Measurements from ENCODE around the gene ROR1.

ROR1 gene

GRCh38 chr1:63795455-63795854 lies 21.6 kb downstream of the ROR1 start:
- DNase-seq (ENCODE audit: low spot score), result no peak
- TF ChIP-seq CTCF (IDR thresholded peaks at IDR 0.05; ENCODE audit: borderline replicate concordance, control extremely low read depth, extremely low read depth, insufficient read depth, missing control alignments), result no peak
- in situ Hi-C loops (cut with MboI; ENCODE audit: low sequenced_read_pairs, unreplicated experiment), result no loop called here

GRCh38 chr1:63797056-63797726 lies 23.4 kb downstream of the ROR1 start:
- in situ Hi-C loops (cut with MboI; ENCODE audit: low sequenced_read_pairs, unreplicated experiment), result no loop called here
- no peak for TF ChIP-seq CTCF (IDR thresholded peaks at IDR 0.05; ENCODE audit: borderline replicate concordance, control extremely low read depth, extremely low read depth, insufficient read depth, missing control alignments)
- DNase-seq (ENCODE audit: low spot score), result no peak

GRCh38 chr1:63798284-63798683 lies 24.5 kb downstream of the ROR1 start:
- no peak for TF ChIP-seq CTCF (IDR thresholded peaks at IDR 0.05; ENCODE audit: borderline replicate concordance, control extremely low read depth, extremely low read depth, insufficient read depth, missing control alignments)
- in situ Hi-C loops (cut with MboI; ENCODE audit: low sequenced_read_pairs, unreplicated experiment), result no loop called here
- no peak for DNase-seq (ENCODE audit: low spot score)

GRCh38 chr1:63799307-63799706 lies 25.5 kb downstream of the ROR1 start:
- DNase-seq (ENCODE audit: low spot score), result no peak
- no peak for TF ChIP-seq CTCF (IDR thresholded peaks at IDR 0.05; ENCODE audit: borderline replicate concordance, control extremely low read depth, extremely low read depth, insufficient read depth, missing control alignments)
- in situ Hi-C loops (cut with MboI; ENCODE audit: low sequenced_read_pairs, unreplicated experiment), result no loop called here

- DNase-seq (ENCODE audit: low spot score), result no peak
- in situ Hi-C loops (cut with MboI; ENCODE audit: low sequenced_read_pairs, unreplicated experiment), result no loop called here
- no peak for TF ChIP-seq CTCF (IDR thresholded peaks at IDR 0.05; ENCODE audit: borderline replicate concordance, control extremely low read depth, extremely low read depth, insufficient read depth, missing control alignments)
Observed at GRCh38 chr1:63799820-63800219, 26.0 kb downstream of the ROR1 start.

- in situ Hi-C loops (cut with MboI; ENCODE audit: low sequenced_read_pairs, unreplicated experiment), result no loop called here
- no peak for DNase-seq (ENCODE audit: low spot score)
- TF ChIP-seq CTCF (IDR thresholded peaks at IDR 0.05; ENCODE audit: borderline replicate concordance, control extremely low read depth, extremely low read depth, insufficient read depth, missing control alignments), result no peak
Observed at GRCh38 chr1:63802109-63802508, 28.3 kb downstream of the ROR1 start.
